DMS153 treated with DMSO at 0.1 percent for 48 hours (cell line): ENCODE measurements around the gene EMSY.
"Not testable (repeated sequence)": the region's sequence is repeated elsewhere in the genome, so short reads cannot be mapped to it uniquely, and the experiment has no call there.

ENCODE experiments used
- DNase-seq: peaks from one replicate; lab custom pipeline; 2025; ENCODE audit not compliant: unreplicated experiment; lab: John Stamatoyannopoulos, UW

EMSY gene

GRCh38 chr11:76568139-76568538 lies 123.3 kb downstream of the EMSY start:
- DNase-seq: no peak

GRCh38 chr11:76568621-76569020 lies 123.8 kb downstream of the EMSY start:
- DNase-seq: no peak

GRCh38 chr11:76572181-76572875 lies 127.5 kb downstream of the EMSY start:
- not testable (repeated sequence) for DNase-seq

GRCh38 chr11:76574406-76574805 lies 129.6 kb downstream of the EMSY start:
- no peak for DNase-seq

GRCh38 chr11:76574879-76575278 lies 130.1 kb downstream of the EMSY start:
- DNase-seq: no peak

GRCh38 chr11:76577226-76577920 lies 132.6 kb downstream of the EMSY start:
- DNase-seq: no peak

- no peak for DNase-seq
These were observed 133.3 kb downstream of the EMSY start for GRCh38 chr11:76577921-76578653.

- DNase-seq: no peak
These were observed 133.8 kb downstream of the EMSY start for GRCh38 chr11:76578654-76579055.

- no peak for DNase-seq
These were observed 134.4 kb downstream of the EMSY start for GRCh38 chr11:76579056-76579751.

GRCh38 chr11:76579752-76580151 lies 134.9 kb downstream of the EMSY start:
- DNase-seq: no peak

GRCh38 chr11:76582471-76582870 lies 137.7 kb downstream of the EMSY start:
- DNase-seq: not testable (repeated sequence)

GRCh38 chr11:76587820-76588454 lies 143.1 kb downstream of the EMSY start:
- DNase-seq: no peak

GRCh38 chr11:76588455-76589325 lies 143.9 kb downstream of the EMSY start:
- no peak for DNase-seq

GRCh38 chr11:76589477-76589876 lies 144.7 kb downstream of the EMSY start:
- DNase-seq: no peak

- DNase-seq: no peak
These were observed 145.4 kb downstream of the EMSY start for GRCh38 chr11:76589964-76590950.

- DNase-seq: no peak
These were observed 146.6 kb downstream of the EMSY start for GRCh38 chr11:76591416-76591815.

- no peak for DNase-seq
These were observed 147.5 kb downstream of the EMSY start for GRCh38 chr11:76592025-76592914.

GRCh38 chr11:76592961-76593360 lies 148.1 kb downstream of the EMSY start:
- no peak for DNase-seq
